ENCODE results near the gene AADACL2.

AADACL2 gene

GRCh38 chr3:151724576-151725562 is 8.9 kb upstream of the AADACL2 start:
- no peak for DNase-seq (ENCODE audit: extremely low spot score)
- TF ChIP-seq, protein P1, sequence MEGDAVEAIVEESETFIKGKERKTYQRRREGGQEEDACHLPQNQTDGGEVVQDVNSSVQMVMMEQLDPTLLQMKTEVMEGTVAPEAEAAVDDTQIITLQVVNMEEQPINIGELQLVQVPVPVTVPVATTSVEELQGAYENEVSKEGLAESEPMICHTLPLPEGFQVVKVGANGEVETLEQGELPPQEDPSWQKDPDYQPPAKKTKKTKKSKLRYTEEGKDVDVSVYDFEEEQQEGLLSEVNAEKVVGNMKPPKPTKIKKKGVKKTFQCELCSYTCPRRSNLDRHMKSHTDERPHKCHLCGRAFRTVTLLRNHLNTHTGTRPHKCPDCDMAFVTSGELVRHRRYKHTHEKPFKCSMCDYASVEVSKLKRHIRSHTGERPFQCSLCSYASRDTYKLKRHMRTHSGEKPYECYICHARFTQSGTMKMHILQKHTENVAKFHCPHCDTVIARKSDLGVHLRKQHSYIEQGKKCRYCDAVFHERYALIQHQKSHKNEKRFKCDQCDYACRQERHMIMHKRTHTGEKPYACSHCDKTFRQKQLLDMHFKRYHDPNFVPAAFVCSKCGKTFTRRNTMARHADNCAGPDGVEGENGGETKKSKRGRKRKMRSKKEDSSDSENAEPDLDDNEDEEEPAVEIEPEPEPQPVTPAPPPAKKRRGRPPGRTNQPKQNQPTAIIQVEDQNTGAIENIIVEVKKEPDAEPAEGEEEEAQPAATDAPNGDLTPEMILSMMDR (IDR thresholded peaks at IDR 0.05; ENCODE audit: control extremely low read depth, extremely low read depth, low read depth, missing control alignments): no peak
- POLR2A ChIA-PET: no interaction called here
- CTCF ChIA-PET: interaction anchor here (1.4 kb wide), 1 partner anchor 40 kb away, joined by 3 read pairs; no protein-coding TSS in a partner anchor

DNA sequence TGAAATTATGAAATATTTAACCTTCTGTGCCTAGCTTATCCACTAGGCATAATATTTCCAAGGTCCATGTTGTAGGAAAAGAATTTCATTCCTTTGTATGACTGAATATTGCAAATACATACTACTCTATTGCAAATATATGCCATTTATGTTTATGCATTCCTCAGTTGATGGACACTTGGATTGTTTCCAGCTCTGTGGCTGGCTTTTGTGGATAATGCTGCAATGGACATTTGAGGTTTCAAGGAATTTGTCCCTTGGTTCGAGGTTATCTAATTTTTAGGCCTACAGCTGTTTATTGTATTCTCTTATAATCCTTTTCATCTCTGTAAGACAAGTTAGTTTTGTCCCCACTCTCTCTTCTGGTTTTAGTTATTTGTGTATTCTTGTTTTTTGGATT is 7.7 kb upstream of the AADACL2 start:
- TF ChIP-seq, protein P1 (IDR thresholded peaks at IDR 0.05; ENCODE audit: control extremely low read depth, extremely low read depth, low read depth, missing control alignments): no peak
- DNase-seq (ENCODE audit: extremely low spot score): no peak
- ChIA-PET POLR2A (no interaction called here), CTCF (interaction anchor here (0.8 to 1.4 kb wide), 2 partner anchors 12 to 41 kb away, joined by 3 read pairs; no protein-coding TSS in a partner anchor)

DNA sequence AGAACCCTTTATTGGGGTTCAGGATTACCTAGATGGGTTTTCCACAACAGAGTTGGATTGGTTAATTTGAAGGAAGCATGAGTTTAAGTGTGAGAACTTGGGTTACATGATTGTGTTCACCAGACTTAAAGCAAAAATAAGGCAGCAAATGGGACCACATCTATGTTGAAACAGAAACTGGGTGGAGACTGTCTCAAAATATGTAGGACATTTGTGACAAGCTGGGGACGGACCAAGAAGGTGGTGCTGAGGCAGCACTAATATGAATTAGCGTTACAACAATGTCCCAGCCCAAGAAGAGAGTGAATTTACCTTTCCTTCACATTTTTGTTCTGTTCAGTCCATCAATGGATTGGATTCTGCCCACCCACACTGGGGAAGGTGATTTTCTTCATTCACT is 866 bp upstream of the AADACL2 start:
- no peak for DNase-seq (ENCODE audit: extremely low spot score)
- POLR2A ChIA-PET: no interaction called here
- TF ChIP-seq, protein P1 (IDR thresholded peaks at IDR 0.05; ENCODE audit: control extremely low read depth, extremely low read depth, low read depth, missing control alignments): no peak
- CTCF ChIA-PET: interaction anchor here (1.6 kb wide), 1 partner anchor 10 kb away, joined by 7 read pairs; no protein-coding TSS in a partner anchor

DNA sequence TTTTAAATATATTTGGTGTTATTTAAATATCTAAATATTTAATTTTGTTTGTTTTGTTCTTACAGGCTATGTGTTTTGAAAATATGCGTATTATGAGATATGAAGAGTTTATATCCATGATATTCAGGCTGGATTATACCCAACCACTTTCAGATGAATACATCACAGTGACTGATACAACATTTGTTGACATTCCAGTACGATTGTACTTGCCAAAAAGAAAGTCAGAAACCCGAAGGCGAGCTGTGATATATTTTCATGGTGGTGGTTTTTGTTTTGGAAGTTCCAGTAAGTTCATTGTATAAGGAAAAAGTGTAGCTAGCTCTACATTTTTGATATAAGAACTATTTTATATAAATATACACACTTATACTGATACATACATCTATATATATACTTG is 6.9 kb downstream of the AADACL2 start:
- POLR2A ChIA-PET: no interaction called here

GRCh38 chr3:151743855-151744254 is 10.1 kb downstream of the AADACL2 start:
- CTCF ChIA-PET: interaction anchor here (0.9 to 2.2 kb wide), 5 partner anchors 8 to 818 kb away, joined by 3 to 7 read pairs (median 3); partner anchors contain the start of gene AADACL2
- DNase-seq (ENCODE audit: extremely low spot score): no peak
- TF ChIP-seq, protein P1 (IDR thresholded peaks at IDR 0.05; ENCODE audit: control extremely low read depth, extremely low read depth, low read depth, missing control alignments): no peak
- POLR2A ChIA-PET: no interaction called here

More for the DNA sequence above, 6.9 kb downstream of the AADACL2 start:
- CTCF ChIA-PET: interaction anchor here (1.0 kb wide), 1 partner anchor 8 kb away, joined by 3 read pairs; no protein-coding TSS in a partner anchor
- no peak for DNase-seq (ENCODE audit: extremely low spot score)
- TF ChIP-seq, protein P1 (IDR thresholded peaks at IDR 0.05; ENCODE audit: control extremely low read depth, extremely low read depth, low read depth, missing control alignments): no peak

DNA sequence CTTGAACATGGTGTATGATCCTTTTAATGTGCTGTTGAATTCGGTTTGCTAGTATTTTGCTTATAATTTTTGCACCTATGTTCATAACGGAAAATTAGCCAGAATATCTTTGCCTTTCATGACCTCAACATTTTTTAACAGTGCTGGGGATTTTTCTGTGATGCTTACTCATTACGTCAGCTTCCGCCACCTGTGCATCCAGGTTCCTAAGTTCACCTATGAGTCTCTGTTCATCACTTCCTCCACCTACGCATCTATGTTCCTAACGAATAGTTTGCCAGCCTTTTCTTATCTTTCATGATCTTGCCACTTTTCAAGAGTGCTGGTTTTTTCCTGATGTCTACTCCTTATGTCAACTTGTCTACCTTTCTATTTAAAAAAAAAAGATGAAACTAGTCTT is 16.5 kb downstream of the AADACL2 start:
- TF ChIP-seq, protein P1 (IDR thresholded peaks at IDR 0.05; ENCODE audit: control extremely low read depth, extremely low read depth, low read depth, missing control alignments): no peak
- ChIA-PET POLR2A (no interaction called here), CTCF (interaction anchor here (0.7 to 1.3 kb wide), 3 partner anchors 8 to 84 kb away, joined by 3 read pairs; no protein-coding TSS in a partner anchor)
- DNase-seq (ENCODE audit: extremely low spot score): no peak
